Natural killer cell (primary cell): ENCODE results near the gene NOX4. TPM values are rescaled to one million over a fixed set of nuclear protein-coding genes. Genes with fewer than 3 reads are reported as not detected.

Source experiments
- ATAC-seq, 3 donors: fragments of 150-1000 bp in 2 of 3; fragments of 200-7000 bp in 1 of 3; cut with Tn5 transposase; 1 replicate in 1 of 3; 2 replicates in 2 of 3; pipeline ENCODE4 v1.10.0; 2021; ENCODE audit warnings: mild to moderate bottlenecking in 2 of 3, moderate library complexity in 2 of 3
- DNase-seq, 2 donors: peaks; one replicate each; pipeline versions ENCODE4 v3.0.0 to v3.0.0-alpha.2; 2013 to 2021; ENCODE audit warnings: mixed read lengths in 1 of 2
- H3K27ac ChIP-seq: one replicate; pipeline ENCODE4 v1.5.1; 2013; ENCODE audit warnings: mild to moderate bottlenecking, low read length
- H3K27me3 ChIP-seq: one replicate; pipeline ENCODE4 v1.6.1; 2013; ENCODE audit warnings: low read length; ENCODE audit not compliant: control insufficient read depth, insufficient read depth
- H3K36me3 ChIP-seq: one replicate; pipeline ENCODE4 v1.6.1; 2013; ENCODE audit warnings: low read length; ENCODE audit not compliant: control insufficient read depth, insufficient read depth
- H3K4me1 ChIP-seq: one replicate; pipeline ENCODE4 v1.6.1; 2013; ENCODE audit warnings: low read length; ENCODE audit not compliant: control insufficient read depth, insufficient read depth
- H3K4me3 ChIP-seq: one replicate; pipeline ENCODE4 v1.5.1; 2013; ENCODE audit warnings: low read length
- H3K9me3 ChIP-seq: one replicate; pipeline ENCODE4 v1.6.1; 2013; ENCODE audit warnings: low read length; ENCODE audit not compliant: control insufficient read depth, insufficient read depth
- H3K27ac Mint-ChIP-seq, 2 donors: one replicate each; pipeline ENCODE4 v1.8.0; 2022; ENCODE audit warnings: mild to moderate bottlenecking in 2 of 2, mixed read lengths in 2 of 2, moderate library complexity in 1 of 2
- H3K27me3 Mint-ChIP-seq, 2 donors: one replicate each; pipeline ENCODE4 v1.8.0; 2022; ENCODE audit warnings: low read depth in 2 of 2, mixed read lengths in 2 of 2
- H3K36me3 Mint-ChIP-seq: one replicate; pipeline ENCODE4 v1.8.0; 2022; ENCODE audit warnings: mixed read lengths
- H3K4me1 Mint-ChIP-seq, 2 donors: one replicate each; pipeline ENCODE4 v1.8.0; 2022; ENCODE audit warnings: mixed read lengths in 2 of 2
- H3K4me3 Mint-ChIP-seq: one replicate; pipeline ENCODE4 v1.8.0; 2022; ENCODE audit warnings: mild to moderate bottlenecking, moderate library complexity, mixed read lengths
- H3K9me3 Mint-ChIP-seq, 2 donors: one replicate each; pipeline ENCODE4 v1.8.0; 2022; ENCODE audit warnings: mixed read lengths in 2 of 2
- WGBS: methylation state at CpG from one replicate; pipeline ENCODE4 v1.1.7; 2013; ENCODE audit warnings: missing lambda C conversion rate; ENCODE audit not compliant: insufficient coverage; 5-methylcytosine and 5-hydroxymethylcytosine counted together
- intact Hi-C: fragments of 100-400 bp; cut with micrococcal nuclease; formaldehyde crosslinking; loops from one replicate; pipeline ENCODE4 v1.14.2; 2022
- total RNA-seq, 4 donors: library from RNA; stranded (reverse); fragments of 120-200 nt in 1 of 4; gene quantifications; one replicate each; pipeline versions ENCODE4 v1.2.3 to v1.2.4, GENCODE V29; 2013 to 2022
- TF ChIP-seq, protein P1 (sequence below): fragments of 200-600 bp; IDR thresholded peaks from one replicate; pipeline ENCODE4 v1.8.0; 2022; ENCODE audit warnings: antibody characterized with exemption

NOX4 gene
- total RNA-seq, 3 donors from 2014 or later (not counting 1 experiment from before 2014, with no cell fraction given), result not detected

DNA sequence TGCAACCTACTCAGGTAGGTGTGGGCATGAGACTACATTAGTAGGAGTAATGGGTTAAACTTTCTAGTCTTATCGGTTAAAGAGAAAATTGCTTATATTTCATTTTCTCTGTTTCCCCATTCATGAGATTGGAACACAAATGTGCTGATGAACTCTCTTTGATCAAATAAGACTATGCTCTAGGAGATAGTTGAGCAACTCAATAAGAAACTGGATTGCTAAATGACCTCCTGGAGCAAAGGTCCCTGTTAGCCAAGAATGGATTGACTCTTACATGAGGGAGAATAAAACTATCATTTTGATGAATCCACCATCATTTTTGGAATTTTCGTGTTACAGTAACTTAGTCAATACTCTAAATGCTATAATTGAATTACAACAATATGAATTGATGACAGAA lies 11.1 kb upstream of the NOX4 start:
- no peaks in the 10 kb centered on the region for H3K4me1 Mint-ChIP-seq
- no peaks in the 10 kb centered on the region for H3K36me3 ChIP-seq
- H3K4me3 Mint-ChIP-seq, result no peak overlapping the region
- intact Hi-C loops, result no loop called here
- peaks cover 12% of the 10 kb centered on the region in 2 donors for H3K9me3 Mint-ChIP-seq
- no peak overlapping the region for H3K27ac ChIP-seq
- no peak overlapping the region for H3K27ac Mint-ChIP-seq
- no peaks in the 10 kb centered on the region for H3K9me3 ChIP-seq
- H3K27me3 Mint-ChIP-seq, result no peaks in the 10 kb centered on the region
- H3K27me3 ChIP-seq, result no peaks in the 10 kb centered on the region
- H3K4me3 ChIP-seq, result no peak overlapping the region
- no peaks in the 10 kb centered on the region for H3K4me1 ChIP-seq
- WGBS, result no CpG with 5 or more reads among the region's 2 CpGs
- ATAC-seq (no peak), DNase-seq (no peak)
- no peaks in the 10 kb centered on the region for H3K36me3 Mint-ChIP-seq
- TF ChIP-seq, protein P1, sequence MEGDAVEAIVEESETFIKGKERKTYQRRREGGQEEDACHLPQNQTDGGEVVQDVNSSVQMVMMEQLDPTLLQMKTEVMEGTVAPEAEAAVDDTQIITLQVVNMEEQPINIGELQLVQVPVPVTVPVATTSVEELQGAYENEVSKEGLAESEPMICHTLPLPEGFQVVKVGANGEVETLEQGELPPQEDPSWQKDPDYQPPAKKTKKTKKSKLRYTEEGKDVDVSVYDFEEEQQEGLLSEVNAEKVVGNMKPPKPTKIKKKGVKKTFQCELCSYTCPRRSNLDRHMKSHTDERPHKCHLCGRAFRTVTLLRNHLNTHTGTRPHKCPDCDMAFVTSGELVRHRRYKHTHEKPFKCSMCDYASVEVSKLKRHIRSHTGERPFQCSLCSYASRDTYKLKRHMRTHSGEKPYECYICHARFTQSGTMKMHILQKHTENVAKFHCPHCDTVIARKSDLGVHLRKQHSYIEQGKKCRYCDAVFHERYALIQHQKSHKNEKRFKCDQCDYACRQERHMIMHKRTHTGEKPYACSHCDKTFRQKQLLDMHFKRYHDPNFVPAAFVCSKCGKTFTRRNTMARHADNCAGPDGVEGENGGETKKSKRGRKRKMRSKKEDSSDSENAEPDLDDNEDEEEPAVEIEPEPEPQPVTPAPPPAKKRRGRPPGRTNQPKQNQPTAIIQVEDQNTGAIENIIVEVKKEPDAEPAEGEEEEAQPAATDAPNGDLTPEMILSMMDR, result no peak

GRCh38 chr11:89500336-89500735 lies 9.2 kb upstream of the NOX4 start:
- ATAC-seq, result no peak
- Histone ChIP-seq H3K9me3 (no peaks in the 10 kb centered on the region), H3K4me3 (no peak overlapping the region), H3K27me3 (no peaks in the 10 kb centered on the region), H3K27ac (no peak overlapping the region), H3K36me3 (no peaks in the 10 kb centered on the region), H3K4me1 (no peaks in the 10 kb centered on the region)
- H3K36me3 Mint-ChIP-seq, result no peaks in the 10 kb centered on the region
- no peak overlapping the region for H3K4me3 Mint-ChIP-seq
- TF ChIP-seq, protein P1, result no peak
- intact Hi-C loops, result no loop called here
- no peaks in the 10 kb centered on the region for H3K27me3 Mint-ChIP-seq
- H3K9me3 Mint-ChIP-seq, result peaks cover 8 to 10% of the 10 kb centered on the region in 2 donors
- no peaks in the 10 kb centered on the region for H3K4me1 Mint-ChIP-seq
- no peak for DNase-seq
- H3K27ac Mint-ChIP-seq, result no peak overlapping the region

DNA sequence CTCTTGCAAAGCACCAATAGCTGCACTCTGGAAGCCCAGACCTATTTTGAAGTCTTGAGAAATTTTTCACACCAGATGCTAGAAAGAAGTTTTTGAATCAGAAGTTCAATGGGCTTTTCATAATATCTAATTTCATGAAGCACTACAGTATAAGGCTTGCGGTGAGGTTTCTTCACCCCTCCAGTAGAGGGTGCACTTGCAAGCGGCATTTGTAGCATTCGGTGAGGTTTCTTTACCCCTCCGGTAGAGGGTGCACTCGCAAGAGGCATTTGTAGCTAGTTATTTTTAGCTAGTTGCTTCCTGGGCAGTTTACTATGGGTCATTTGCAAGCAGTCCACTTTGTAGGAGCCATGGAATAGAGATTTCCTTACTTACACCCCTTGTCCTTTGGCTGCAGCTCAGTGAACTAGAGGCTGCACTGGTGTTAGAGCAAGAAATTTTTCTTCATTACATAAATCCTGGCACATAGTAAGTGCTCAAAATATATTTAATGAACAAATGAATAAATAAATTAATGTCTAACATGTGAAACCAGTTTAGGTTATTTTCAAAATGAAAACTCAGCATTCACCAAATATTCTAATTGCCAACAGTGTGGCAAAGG lies 7.8 kb upstream of the NOX4 start:
- Histone ChIP-seq H3K27me3 (no peaks in the 10 kb centered on the region), H3K27ac (no peak overlapping the region), H3K4me3 (no peak overlapping the region), H3K4me1 (no peaks in the 10 kb centered on the region), H3K36me3 (no peaks in the 10 kb centered on the region), H3K9me3 (no peaks in the 10 kb centered on the region)
- no peak overlapping the region for H3K4me3 Mint-ChIP-seq
- no peaks in the 10 kb centered on the region for H3K4me1 Mint-ChIP-seq
- ATAC-seq, result no peak
- no peak overlapping the region for H3K27ac Mint-ChIP-seq
- H3K9me3 Mint-ChIP-seq, result peaks cover 5 to 8% of the 10 kb centered on the region in 2 donors
- H3K27me3 Mint-ChIP-seq, result no peaks in the 10 kb centered on the region
- H3K36me3 Mint-ChIP-seq, result no peaks in the 10 kb centered on the region
- no peak for DNase-seq
- intact Hi-C loops, result no loop called here
- TF ChIP-seq, protein P1, result no peak
- WGBS, result 89% methylated on average over 5 of the region's 5 CpGs

DNA sequence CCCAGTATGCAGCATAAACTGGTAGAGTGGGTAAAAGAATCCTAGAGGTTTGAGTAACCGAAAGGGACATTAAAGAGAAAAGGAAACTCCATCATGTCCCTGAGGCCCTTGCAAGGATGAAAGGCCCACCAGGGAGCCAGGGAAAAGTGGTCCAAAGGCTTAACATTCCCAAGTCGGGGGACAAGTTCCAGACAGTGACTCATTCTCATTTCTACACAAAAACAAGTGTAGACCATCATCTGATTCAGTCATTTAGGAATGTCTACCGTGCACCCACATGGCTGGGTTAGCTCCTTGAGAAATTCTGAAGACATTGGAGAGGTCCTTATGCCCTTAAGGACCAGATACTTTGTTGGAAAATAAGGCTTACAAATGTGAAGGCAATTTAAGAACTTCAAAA lies 4.8 kb upstream of the NOX4 start:
- TF ChIP-seq, protein P1, result no peak
- peaks cover 4% of the 10 kb centered on the region for H3K27me3 ChIP-seq
- intact Hi-C loops, result no loop called here
- Mint-ChIP-seq H3K4me1 (no peaks in the 10 kb centered on the region), H3K9me3 (peaks cover 0 to 5% of the 10 kb centered on the region in 2 donors), H3K36me3 (no peaks in the 10 kb centered on the region), H3K27me3 (peaks cover 0 to 6% of the 10 kb centered on the region in 2 donors), H3K4me3 (no peak overlapping the region), H3K27ac (no peak overlapping the region)
- no peak overlapping the region for H3K27ac ChIP-seq
- WGBS, result 65% methylated on average over 3 of the region's 3 CpGs
- no peak overlapping the region for H3K4me3 ChIP-seq
- DNase-seq (no peak), ATAC-seq (no peak)
- H3K4me1 ChIP-seq, result no peaks in the 10 kb centered on the region
- no peaks in the 10 kb centered on the region for H3K36me3 ChIP-seq
- no peaks in the 10 kb centered on the region for H3K9me3 ChIP-seq
